ENCODE measurements around the gene CDH3.

GRCh38 chr16:68644715-68645493 lies at the start of gene CDH3:
- TF ChIP-seq, protein P1, sequence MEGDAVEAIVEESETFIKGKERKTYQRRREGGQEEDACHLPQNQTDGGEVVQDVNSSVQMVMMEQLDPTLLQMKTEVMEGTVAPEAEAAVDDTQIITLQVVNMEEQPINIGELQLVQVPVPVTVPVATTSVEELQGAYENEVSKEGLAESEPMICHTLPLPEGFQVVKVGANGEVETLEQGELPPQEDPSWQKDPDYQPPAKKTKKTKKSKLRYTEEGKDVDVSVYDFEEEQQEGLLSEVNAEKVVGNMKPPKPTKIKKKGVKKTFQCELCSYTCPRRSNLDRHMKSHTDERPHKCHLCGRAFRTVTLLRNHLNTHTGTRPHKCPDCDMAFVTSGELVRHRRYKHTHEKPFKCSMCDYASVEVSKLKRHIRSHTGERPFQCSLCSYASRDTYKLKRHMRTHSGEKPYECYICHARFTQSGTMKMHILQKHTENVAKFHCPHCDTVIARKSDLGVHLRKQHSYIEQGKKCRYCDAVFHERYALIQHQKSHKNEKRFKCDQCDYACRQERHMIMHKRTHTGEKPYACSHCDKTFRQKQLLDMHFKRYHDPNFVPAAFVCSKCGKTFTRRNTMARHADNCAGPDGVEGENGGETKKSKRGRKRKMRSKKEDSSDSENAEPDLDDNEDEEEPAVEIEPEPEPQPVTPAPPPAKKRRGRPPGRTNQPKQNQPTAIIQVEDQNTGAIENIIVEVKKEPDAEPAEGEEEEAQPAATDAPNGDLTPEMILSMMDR (conservative IDR thresholded peaks at IDR 0.05; ENCODE audit: low read length) = no peak
- no peak for TF ChIP-seq EZH2phosphoT487 (IDR thresholded peaks at IDR 0.05; ENCODE audit: borderline replicate concordance)

Data from Loucy (cell line).